Islet precursor cell (in vitro differentiated cells): ENCODE data around the gene ADD2.

ENCODE experiments used
- DNase-seq: peaks from one replicate; pipeline ENCODE4 v3.0.0-alpha.2; 2018

ADD2 gene

DNA sequence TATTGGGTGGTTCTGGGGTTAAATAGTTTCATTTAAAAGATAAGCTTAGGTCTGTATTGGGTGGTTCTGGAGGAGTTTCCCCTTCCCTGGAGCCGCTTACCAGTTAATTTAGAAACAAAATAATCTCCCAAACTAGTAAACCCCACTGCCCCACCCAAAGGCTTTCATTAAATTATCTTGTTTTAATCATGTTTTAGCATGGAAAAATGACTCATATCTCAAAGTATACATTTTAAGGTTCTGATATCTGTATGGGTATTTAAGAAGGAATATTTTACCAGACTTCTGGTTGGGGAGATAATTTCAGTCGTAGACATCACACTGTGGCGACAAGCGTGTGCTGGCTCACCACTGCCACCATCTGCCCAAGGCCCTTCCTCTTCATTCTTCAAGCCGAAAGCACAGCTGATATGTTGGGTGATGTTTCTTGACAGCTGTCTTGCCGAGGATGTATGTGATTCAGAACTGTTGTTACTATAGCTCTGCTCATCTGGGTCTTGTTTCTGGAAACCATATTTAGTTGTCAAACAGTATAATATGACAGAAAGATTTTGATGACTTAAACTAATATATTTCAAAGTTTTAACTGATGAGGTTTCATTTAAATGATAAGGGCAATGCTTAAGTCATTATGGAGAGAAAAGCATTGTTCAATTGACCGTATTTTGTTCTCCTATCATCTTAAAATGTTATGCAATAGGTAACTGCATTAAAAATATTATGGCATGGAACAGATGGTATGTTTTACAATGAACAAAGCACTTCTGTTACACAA, 17.3 kb upstream of the ADD2 start:
- peak; percentile 70 for DNase-seq

DNA sequence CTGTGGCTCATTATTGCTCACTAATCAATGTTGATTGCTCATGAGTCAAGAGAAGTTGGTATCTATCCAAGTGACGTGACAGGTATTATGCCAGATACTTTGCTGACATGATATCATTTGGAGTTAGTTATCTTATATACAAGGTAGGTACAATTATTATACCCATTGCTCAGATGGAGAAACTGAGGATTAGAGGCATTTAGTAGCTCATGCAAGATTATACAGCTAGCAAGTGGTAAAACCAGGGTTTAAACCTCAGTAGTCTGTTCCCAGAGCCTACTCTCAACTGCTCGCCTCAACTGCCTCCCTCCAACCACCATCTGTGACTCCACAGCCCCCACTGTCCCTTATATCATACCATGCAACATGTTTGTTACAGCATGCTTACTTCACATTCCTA, 16.3 kb upstream of the ADD2 start:
- no peak for DNase-seq

DNA sequence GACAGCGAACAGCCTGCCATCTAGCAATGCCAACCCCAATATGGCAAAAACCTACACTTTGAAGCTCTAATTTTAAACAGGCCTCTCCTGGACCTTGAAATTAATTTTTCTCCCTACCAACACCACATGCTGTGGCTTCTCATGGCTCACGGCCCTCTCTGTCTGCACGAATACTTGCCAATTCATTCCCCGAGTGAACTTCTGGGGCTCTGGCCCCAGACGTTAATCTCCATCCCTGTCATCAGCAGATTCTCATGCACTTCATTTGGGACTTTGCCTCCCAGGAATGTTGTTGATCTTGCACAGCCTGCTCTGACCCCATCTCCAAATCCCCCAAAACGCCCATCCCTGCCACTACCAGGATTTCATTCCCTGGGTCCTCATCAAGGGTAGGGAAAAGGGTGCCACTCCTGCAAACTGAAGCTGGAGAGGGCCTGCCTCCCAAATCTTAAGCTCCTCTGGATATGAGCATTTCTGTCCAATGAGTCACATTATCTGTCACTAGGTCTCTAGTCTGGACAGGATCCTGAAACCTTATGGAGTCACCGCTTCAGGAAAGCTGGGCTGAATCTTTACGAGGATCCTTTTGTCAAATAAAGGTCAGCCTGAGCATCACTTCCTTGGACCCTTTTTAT, 12.0 kb upstream of the ADD2 start:
- DNase-seq = peak; percentile 74

DNA sequence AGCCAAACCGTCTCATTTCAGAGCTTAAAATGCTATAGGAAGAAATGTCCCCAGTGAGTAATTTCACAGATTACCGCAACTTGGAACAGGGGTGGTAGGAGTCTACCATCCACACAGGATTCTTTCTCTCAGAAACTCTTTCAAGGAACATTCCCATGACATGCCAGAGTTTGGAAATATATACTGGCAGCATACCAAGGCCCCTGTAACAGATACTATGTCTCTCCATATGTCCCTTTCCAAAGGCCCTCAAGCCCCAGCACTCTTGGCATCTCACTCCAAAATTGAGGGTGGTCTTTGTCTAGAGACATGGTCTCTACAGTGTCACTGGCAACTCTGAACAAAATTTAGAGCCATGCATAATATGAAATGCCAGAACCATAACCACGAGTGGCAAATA, 11.5 kb upstream of the ADD2 start:
- no peak for DNase-seq

DNA sequence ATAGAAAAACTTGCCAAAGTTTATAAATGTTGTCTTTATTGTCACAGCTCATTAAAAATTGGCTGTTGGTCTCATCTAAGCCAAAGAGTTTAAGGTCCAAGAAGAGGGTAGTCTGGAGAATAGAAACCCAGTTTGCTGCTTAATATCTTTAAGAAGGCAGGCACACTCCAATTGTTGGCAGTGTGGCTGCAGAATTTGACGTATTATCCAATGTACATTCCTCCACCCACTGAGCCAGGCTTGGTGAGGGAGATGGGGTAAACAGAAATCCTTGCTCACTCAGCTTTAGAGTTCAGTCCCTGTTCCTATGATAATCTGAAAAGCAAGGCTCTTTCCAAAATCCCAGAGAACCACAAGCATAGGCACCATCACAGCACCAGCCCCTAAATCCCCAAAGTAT, 10.7 kb upstream of the ADD2 start:
- no peak for DNase-seq

DNA sequence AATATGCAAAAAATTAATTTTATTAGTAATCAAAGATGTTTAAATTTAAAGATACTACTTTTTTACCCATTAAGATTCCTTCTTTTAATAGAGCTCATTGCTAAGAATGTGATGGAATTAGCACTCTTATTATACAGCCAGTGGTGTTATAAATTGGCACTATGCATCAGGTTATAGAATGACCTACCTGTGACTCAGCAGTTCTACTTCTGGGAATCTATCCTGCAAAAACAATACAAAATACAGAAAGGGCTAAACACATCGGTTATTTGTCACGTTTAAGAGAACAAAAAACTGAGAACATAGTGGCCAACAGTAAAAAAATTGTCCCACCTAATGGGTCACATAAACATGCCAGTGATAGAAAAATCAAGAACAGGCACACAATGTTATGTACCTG, 9.4 kb upstream of the ADD2 start:
- no peak for DNase-seq

DNA sequence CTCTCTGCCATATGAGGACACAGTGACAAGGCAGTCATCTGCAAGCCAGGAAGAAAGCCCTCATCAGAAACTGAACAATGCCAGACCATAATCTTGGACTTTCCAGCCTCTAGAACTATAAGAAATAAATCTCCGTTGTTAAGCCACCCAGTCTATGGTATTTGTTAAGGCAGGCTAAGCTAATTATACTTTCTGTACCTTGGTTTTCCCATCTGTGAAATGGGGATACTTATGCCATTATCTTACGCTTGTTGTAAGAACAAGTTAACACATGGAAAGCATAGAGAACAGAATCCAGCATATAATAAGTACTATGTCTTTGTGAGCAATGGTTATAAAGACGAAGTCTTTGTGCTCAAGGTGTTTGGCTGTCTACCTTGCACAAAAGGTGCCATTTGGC, 8.3 kb upstream of the ADD2 start:
- DNase-seq = no peak

DNA sequence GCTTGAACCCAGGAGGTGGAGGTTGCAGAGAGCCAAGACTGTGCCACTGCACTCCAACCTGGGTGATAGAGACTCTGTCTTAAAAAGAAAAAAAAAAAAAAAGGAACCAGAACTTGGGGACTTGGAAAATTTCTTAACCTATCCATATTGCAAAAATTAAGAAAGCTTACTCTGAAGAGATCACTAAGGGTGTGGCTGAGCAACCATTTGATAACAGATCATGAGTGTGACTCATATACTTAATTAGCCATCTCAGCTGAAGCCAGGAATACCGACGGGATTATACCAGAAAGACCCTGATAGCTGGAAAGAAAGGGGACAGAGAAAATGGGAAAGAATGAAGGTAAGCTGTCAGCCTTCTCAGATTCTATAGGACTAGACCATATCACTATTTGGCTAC, 7.1 kb upstream of the ADD2 start:
- no peak for DNase-seq

DNA sequence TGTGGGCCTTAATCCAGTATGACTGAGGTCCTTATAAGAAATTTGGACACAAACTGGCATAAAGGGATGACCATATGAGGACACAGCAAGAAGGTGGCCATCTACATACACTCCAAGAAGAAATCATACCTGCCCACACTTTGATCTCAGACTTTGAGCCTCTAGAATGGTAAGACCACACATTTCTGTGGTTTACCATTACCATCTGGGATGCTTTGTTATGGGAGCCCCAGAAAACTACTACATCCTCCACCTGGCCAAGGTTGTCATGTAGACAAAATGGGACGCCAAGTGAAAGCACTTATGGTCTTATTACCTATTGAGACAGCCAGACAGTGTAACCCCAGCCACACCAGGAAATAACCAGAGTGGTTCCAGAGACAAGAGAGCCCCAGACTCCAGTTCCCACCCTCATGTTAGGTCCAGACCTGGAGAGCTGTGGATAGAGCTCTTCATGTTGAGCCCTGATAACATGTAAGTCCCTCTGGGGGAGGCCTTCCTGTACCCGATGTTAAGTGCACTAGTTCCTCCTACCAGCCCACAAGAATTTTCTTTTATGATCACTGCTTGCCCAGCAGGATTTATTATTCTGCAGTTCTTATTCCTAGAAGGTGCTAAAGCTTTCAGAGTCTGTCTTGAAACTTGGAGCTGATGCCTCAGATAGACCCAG, 4.6 kb upstream of the ADD2 start:
- no peak for DNase-seq

DNA sequence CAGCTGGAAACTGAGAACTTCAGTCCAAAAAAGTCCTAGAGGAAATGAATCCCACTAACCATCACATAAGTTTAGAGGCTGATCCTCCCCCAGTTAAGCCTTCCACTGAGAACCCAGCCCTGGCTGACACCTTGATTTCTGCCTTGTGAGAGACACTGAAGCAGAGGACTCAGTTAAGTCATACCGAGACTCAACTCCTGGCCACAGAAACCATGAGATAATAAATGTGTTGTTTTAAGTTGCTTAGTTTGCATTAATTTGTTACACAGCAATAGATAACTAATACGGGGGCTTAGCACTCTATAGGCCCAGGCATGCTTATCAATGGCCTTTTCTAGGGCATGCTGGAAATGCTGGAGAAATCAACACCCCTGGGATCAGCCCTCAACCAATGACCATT, 3.4 kb upstream of the ADD2 start:
- DNase-seq = no peak

DNA sequence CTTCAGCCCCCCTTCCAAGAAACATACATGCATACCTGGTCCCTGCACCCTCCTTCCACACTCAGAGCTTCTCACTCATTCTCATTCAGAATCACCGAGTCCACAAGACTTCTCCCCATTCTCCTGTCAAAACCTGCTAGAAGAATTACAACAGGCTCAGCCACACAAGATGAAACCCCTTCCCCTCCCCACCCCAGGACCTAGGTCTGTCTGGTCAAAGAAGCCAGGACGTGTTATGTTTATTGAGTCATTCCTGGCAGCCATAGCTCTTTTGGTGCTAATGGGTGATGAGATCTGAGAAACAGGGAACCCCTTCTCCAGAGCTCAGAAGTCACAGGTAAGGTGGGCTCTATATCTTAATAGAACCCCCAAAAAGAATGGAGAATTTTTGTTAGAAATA, 1.4 kb upstream of the ADD2 start:
- DNase-seq = no peak

DNA sequence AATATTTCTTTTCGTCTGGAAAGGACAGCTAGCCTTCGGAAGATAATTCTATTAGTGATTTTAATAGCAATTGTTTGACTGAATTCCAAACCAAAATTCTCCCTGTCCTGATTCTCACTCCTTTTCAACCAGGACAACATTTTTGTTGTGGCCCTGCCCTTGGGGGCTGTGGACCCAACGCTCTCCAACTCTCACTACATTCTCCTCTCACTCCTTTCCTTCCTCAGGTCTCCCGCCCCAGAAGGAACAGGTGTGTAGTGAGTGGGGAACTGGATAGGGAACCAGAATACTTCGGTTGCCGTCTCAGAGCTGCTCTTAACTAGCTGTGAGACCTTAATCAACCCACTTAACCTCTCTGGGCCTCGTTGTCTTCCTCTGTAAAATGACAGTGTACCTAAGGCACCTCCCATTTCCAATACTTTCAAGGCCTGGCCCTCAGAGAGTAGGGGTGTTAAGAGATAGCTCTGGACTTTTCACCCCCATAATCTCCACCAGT, 638 bp upstream of the ADD2 start:
- no peak for DNase-seq

DNA sequence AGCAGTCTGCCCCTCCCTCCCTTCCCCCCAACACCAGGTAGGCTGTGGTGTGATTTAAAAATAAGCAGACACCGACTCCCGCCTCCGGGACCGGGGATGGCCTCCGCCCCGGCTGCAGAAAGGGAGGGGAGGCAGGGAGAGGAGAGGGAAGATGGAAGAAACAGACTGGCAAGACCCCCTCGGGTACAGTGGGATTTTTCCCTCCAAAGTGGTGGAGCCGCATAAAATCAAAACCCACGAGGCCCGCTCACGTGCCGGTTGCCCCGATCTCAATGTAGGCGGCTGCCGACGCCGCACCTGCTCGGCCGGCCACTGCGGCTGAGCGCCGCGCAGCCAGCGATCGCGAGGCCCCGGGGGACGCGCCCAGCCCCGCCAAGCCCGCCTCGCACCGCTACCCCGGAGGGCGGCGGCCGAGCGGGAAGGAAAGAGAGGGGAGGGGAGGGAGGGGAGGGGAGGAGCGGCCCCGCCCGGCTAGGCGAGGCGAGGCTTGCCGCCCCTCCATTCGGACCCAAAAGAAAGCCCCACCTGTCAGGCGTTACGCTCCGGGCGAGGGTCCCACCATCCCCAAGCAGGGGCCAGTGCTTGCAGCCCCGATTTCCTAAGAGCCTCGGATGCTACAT, 811 bp downstream of the ADD2 start:
- no peak for DNase-seq

DNA sequence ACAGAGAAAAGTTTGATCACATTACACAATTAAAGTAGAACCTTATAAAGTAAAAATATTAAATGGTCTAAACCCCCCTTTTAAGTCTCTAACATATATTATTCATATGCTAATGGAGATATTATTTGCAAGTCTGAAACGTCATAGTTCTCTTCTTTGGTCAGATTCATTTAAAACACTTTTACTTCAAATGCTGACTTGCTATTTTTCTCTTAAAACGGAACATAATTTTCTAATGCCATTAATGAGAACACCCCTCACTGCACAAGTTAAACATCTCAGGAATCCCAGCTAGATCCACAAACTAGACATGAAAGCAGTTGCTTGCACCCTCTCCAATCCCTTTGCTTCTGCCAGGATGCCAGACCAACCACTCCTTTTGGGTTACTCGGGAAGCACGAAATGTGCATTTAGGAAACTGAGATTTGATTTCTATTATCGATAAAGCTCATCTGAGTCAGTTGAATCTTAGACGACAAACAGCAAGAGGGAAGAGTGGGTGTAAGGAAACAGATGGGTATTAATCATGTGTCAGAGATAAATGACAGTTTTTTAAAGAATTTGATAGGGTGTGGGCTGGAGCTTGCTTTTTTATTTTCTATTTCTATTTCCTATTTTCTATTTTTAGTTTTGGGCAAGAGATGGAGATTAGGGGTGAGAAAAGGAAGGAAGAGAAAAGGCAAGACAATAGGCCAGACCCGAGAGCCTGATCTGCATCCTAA, 1.5 kb downstream of the ADD2 start:
- DNase-seq = no peak

DNA sequence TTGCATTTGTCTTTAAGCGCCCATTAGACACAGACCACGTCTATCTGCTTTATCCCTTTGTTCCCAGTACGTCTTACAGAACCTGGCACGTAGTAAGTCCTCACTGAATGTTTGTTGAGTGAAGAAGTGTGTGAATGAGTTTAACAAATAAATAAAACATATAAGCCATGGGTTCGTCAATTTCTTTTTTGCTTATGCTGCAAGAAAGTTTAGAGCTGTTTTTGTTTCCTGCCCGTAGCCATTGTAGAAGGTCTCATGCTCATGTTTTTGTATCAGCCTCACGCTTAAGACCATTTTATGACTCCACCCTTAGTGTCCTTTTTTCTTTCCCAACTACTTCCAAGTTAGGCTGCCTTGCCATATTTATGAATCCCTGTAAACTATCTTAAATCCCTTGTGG, 2.5 kb downstream of the ADD2 start:
- DNase-seq = no peak

DNA sequence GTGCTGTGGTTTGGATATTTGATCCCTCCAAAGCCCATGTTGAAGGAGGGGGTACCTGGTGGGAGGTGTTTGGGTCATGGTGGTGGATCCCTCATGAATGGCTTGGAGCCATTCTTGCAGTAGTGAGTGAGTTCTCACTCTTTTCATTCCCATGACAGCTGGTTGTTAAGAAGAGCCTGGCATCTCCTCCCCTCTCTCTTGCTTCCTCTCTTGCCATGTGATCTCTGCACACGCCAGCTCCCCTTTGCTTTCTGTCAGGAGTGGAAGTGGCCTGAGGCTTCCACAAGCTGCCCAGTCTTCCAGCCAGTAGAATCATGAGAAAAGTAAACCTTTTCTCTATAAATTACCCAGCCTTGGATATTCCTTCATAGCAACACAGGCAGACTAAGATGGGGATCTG, 8.6 kb downstream of the ADD2 start:
- DNase-seq = no peak

DNA sequence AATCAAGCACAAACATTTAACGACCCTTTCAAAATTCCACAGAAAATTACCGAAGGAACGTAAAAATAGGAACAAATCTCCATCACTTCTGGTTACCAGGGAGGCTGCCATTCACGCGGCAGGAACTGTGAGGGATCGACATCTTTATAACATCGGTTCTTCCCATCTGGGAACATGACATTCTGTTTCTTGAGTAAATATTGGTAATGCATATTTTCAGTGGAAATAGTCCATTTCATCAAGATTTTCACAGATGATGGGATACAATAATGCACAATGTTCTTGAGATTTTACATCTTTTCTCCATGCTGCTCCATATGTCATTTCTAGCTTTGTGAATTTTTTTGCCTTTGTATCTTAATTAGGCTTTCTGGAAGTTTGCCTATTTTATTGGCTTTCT, 10.0 kb downstream of the ADD2 start:
- no peak for DNase-seq

DNA sequence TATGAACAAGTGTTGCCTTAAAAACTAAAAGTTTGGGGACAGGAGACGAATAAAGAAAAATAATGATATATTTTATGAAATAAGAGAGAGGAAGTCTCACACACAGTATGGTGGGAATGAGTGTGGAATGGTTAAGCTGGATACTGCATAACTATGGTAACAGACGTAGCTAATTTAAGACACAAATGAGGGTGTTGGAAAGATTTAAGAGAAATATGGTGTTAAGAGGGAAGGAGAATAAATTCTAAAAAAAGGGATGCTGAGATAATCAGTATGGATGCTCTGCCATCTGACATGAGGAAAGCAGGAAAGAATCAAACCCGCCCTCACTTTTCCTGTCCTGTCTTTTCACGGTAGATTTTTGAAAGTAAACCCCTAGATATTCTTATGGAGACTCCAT, 10.6 kb downstream of the ADD2 start:
- DNase-seq = no peak

DNA sequence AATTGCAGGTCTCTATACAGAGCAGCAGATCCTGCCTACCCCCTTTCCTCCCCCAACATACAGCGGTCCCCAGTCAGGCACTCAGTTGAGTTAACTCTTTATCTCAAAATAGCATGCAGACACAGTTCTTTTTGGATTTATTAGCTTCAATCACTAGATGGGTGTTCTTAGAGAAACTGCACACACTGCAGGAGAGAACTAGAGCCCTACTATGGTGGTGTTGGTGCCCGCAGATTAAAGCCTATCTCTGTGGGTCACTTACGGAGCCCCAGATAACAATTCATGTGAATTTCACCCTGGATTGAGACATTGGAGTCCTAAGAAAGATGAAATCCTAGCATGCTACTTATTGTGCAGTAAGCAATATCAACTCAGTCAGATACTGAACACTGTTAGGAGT, 11.9 kb downstream of the ADD2 start:
- DNase-seq = no peak

DNA sequence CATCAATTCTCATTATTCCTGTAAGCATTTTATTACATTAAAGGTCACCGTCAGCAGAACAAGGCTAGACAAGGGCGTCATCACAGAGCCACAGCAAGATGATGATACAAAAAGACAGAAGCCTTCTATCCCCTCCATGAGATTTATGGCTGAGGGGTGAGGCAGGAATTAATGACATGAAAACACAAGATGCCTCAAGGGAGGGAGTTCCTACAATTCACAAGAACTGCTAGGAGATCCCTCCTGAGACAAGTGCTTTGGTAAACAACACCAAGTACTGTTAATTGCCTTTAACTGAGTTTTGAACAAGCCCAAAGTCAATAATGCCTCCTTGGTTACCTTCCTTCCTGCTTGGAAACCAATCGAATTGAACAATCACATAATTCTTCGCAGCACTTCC, 14.1 kb downstream of the ADD2 start:
- no peak for DNase-seq

DNA sequence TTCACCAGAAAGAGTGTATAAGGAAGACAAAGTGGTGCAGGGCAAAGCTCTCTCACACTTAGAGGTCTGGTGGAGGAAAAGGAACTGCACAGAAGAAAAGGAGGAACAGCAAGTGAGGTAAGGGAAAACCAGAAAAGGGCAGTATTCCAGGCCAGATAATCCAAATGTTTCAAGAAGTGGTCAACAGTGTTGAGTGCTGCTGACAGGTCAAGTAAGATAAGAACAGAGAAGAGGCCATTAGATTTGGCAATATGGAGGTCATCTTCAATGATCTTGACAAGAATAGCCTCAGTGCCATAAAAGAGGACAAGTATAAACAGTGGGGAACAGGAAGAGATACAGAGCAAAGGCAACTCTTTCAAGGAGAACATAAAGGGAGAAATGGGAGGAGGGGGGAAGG, 15.0 kb downstream of the ADD2 start:
- no peak for DNase-seq

DNA sequence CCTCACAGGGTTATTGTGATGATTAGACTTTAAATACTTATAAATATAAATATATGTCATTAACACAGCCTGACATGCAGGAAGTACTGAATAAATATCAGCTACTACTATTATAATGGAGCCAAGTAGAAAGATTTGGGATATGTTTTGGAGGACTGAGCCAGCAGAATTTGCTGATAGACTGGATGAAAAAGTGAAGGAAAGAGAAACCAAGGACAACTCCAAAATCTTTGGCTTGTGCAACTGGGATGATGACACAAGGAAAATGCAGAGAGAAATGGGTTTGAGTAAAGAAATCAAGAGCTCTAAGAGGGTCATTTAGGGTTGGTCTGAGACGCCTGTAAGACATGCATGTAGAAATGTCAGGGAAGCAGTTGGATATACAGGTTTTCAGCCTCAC, 15.6 kb downstream of the ADD2 start:
- no peak for DNase-seq

DNA sequence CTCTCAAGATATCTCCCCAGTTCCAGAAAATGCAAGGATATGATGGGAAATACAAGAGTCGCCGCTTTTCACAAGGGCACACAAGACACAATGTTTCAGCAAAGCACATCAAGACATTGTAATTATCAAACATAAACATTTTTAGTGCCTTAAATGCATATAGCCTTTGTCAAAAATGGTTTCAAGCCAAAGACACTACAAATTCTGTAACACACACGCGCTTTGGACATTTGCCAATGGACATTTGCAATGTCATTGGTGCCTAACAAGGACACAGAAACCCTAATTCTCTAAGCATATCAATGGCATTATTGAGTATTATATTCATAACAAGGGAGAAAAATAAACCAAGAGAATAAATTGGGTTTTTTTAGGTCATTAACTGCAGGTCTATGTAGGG, 16.1 kb downstream of the ADD2 start:
- DNase-seq = no peak
